Eye (tissue), 1 donor: Measurements from ENCODE around the gene GALNT12.

Experiments
- DNase-seq: peaks from one replicate; pipeline ENCODE4 v3.0.0-alpha.2; 2015

GALNT12 gene

GRCh38 chr9:98783518-98784226 lies 23.8 kb upstream of the GALNT12 start:
- DNase-seq = no peak

GRCh38 chr9:98784831-98785806 lies 22.4 kb upstream of the GALNT12 start:
- peak; percentile 62 for DNase-seq

- DNase-seq = no peak
Observed at GRCh38 chr9:98786750-98787510, 20.5 kb upstream of the GALNT12 start.

GRCh38 chr9:98787766-98788335 lies 19.6 kb upstream of the GALNT12 start:
- no peak for DNase-seq

GRCh38 chr9:98789483-98790133 lies 17.9 kb upstream of the GALNT12 start:
- DNase-seq = no peak

GRCh38 chr9:98790134-98790841 lies 17.2 kb upstream of the GALNT12 start:
- DNase-seq = no peak

GRCh38 chr9:98790842-98791607 lies 16.4 kb upstream of the GALNT12 start:
- peak; percentile 94 for DNase-seq

GRCh38 chr9:98791608-98792490 lies 15.6 kb upstream of the GALNT12 start:
- DNase-seq = no peak

GRCh38 chr9:98793031-98793430 lies 14.4 kb upstream of the GALNT12 start:
- DNase-seq = no peak

- DNase-seq = no peak
Observed at GRCh38 chr9:98794802-98795201, 12.7 kb upstream of the GALNT12 start.

GRCh38 chr9:98795295-98795955 lies 12.0 kb upstream of the GALNT12 start:
- DNase-seq = no peak

- DNase-seq = peak; percentile 65
Observed at GRCh38 chr9:98795970-98796363, 11.5 kb upstream of the GALNT12 start.

GRCh38 chr9:98796364-98797101 lies 10.9 kb upstream of the GALNT12 start, which contains the start of gene ANKS6:
Gene ANKS6, minus strand, starts transcription at chr9:98796555. Its CDS starts 64 bp downstream, at chr9:98796491.
- peak; percentile 94 for DNase-seq

- no peak for DNase-seq
Observed at GRCh38 chr9:98797491-98797890, 10.0 kb upstream of the GALNT12 start.

- no peak for DNase-seq
Observed at GRCh38 chr9:98798254-98798653, 9.2 kb upstream of the GALNT12 start.

- no peak for DNase-seq
Observed at GRCh38 chr9:98801561-98801960, 5.9 kb upstream of the GALNT12 start.

- DNase-seq = no peak
Observed at GRCh38 chr9:98801969-98802371, 5.5 kb upstream of the GALNT12 start.

GRCh38 chr9:98804083-98804482 lies 3.4 kb upstream of the GALNT12 start:
- no peak for DNase-seq
